H1 (cell line): ENCODE measurements around the gene TUBA3D. TPM values are rescaled to one million over a fixed set of nuclear protein-coding genes. Genes with fewer than 3 reads are reported as not detected.
A peak's percentile ranks its signal among the peaks of the same experiment; 100 is the strongest.
"Not testable (repeated sequence)": the region's sequence is repeated elsewhere in the genome, so short reads cannot be mapped to it uniquely, and the experiment has no call there.

Experiments used
- CTCF ChIA-PET: fragments of 300-600 bp; sonication (Branson Sonifier 250); formaldehyde crosslinking; loops from one replicate; lab custom pipeline; 2021; ENCODE audit not compliant: partially characterized antibody; lab: Charles Lee
- POLR2A ChIA-PET: fragments of 300-600 bp; sonication (Branson Sonifier 250); formaldehyde crosslinking; loops from one replicate; lab custom pipeline; 2021; ENCODE audit warnings: inconsistent platforms; ENCODE audit not compliant: partially characterized antibody; lab: Charles Lee
- DNase-seq, 2 experiments: peaks; one replicate each; pipeline versions ENCODE4 v3.0.0 to v3.0.0-alpha.2; 2010 to 2022; ENCODE audit warnings: low spot score in 2 of 2, low read depth in 1 of 2, mixed read lengths in 1 of 2
- FAIRE-seq: peaks from 2 replicates; lab custom pipeline; 2011; peaks lifted over from hg19 to GRCh38; lab: Jason Lieb, UNC
- H2AFZ ChIP-seq: 2 replicates; pipeline ENCODE4 v1.8.1; 2012; ENCODE audit warnings: low read length, inconsistent platforms
- H2AK5ac ChIP-seq: 2 replicates; pipeline ENCODE4 v1.6.1; 2013; ENCODE audit warnings: low read depth, low read length
- H2BK120ac ChIP-seq: replicated peaks from 2 replicates; pipeline ENCODE3; 2013; ENCODE audit warnings: low read depth, low read length, inconsistent platforms
- H2BK12ac ChIP-seq: 2 replicates; pipeline ENCODE4 v1.6.1; 2013; ENCODE audit warnings: low read depth, low read length
- H2BK15ac ChIP-seq: 2 replicates; pipeline ENCODE4 v1.6.1; 2013; ENCODE audit warnings: low read length
- H2BK20ac ChIP-seq: 2 replicates; pipeline ENCODE4 v1.6.1; 2013; ENCODE audit warnings: low read length
- H2BK5ac ChIP-seq: 2 replicates; pipeline ENCODE4 v1.6.1; 2013; ENCODE audit warnings: low read depth, low read length
- H3K14ac ChIP-seq: 2 replicates; pipeline ENCODE4 v1.6.1; 2013; ENCODE audit warnings: inconsistent platforms; ENCODE audit not compliant: insufficient read length
- H3K18ac ChIP-seq: 2 replicates; pipeline ENCODE4 v1.6.1; 2013; ENCODE audit warnings: low read length; ENCODE audit errors: extremely low read depth
- H3K23ac ChIP-seq: 2 replicates; pipeline ENCODE4 v1.6.1; 2013; ENCODE audit warnings: inconsistent platforms; ENCODE audit not compliant: insufficient read length
- H3K23me2 ChIP-seq: 2 replicates; pipeline ENCODE4 v1.6.1; 2013; ENCODE audit warnings: low read depth, low read length
- H3K27ac ChIP-seq: 2 replicates; pipeline ENCODE4 v1.6.1; 2011; ENCODE audit warnings: low read depth, low read length, inconsistent platforms
- H3K27me3 ChIP-seq, 4 experiments: replicated peaks in 1 of 4; 1 replicate in 1 of 4; 2 replicates in 3 of 4; pipeline versions ENCODE4 v1.6.1 to v1.8.1; 2011 to 2013; ENCODE audit warnings: low read length in 3 of 4, mild to moderate bottlenecking in 3 of 4, inconsistent platforms in 2 of 4, mixed read lengths in 2 of 4, moderate library complexity in 1 of 4; ENCODE audit not compliant: control insufficient read depth in 3 of 4, insufficient read depth in 3 of 4; ENCODE audit errors: extremely low read depth in 1 of 4
- H3K36me3 ChIP-seq, 4 experiments: 2 replicates each; pipeline versions ENCODE4 v1.6.1 to v1.8.1; 2011 to 2013; ENCODE audit warnings: mild to moderate bottlenecking in 4 of 4, low read length in 3 of 4, moderate library complexity in 2 of 4, control low read depth in 1 of 4, inconsistent platforms in 1 of 4; ENCODE audit not compliant: insufficient read depth in 4 of 4, control insufficient read depth in 2 of 4
- H3K4ac ChIP-seq: replicated peaks from 2 replicates; pipeline ENCODE3; 2013; ENCODE audit warnings: low read length, low read depth, mixed read lengths, inconsistent platforms; ENCODE audit not compliant: insufficient read length
- H3K4me1 ChIP-seq, 4 experiments: replicated peaks in 1 of 4; 1 replicate in 1 of 4; 2 replicates in 3 of 4; pipeline versions ENCODE4 v1.6.1 to v1.8.1; 2011 to 2013; ENCODE audit warnings: low read length in 3 of 4, inconsistent platforms in 2 of 4, mixed read lengths in 1 of 4; ENCODE audit not compliant: insufficient read depth in 4 of 4, control insufficient read depth in 3 of 4
- H3K4me2 ChIP-seq, 2 experiments: 2 replicates each; pipeline versions ENCODE4 v1.6.1 to v1.8.1; 2011 to 2013; ENCODE audit warnings: low read depth in 2 of 2, low read length in 2 of 2, control low read depth in 1 of 2, inconsistent platforms in 1 of 2, mild to moderate bottlenecking in 1 of 2; ENCODE audit not compliant: insufficient read depth in 1 of 2
- H3K4me3 ChIP-seq, 4 experiments: fragments of 200-600, 300-600 bp in 1 of 4; sonication (generic), shearing (Covaris generic), sonication (Bioruptor Twin) in 1 of 4; 2 replicates each; pipeline versions ENCODE4 v1.5.1 to v1.8.1; 2011 to 2016; ENCODE audit warnings: low read length in 4 of 4, low read depth in 3 of 4, control low read depth in 2 of 4, inconsistent platforms in 2 of 4, mild to moderate bottlenecking in 2 of 4, mixed read lengths in 1 of 4, moderate library complexity in 1 of 4; ENCODE audit not compliant: insufficient read depth in 2 of 4; ENCODE audit errors: extremely low read depth in 1 of 4
- H3K56ac ChIP-seq: replicated peaks from 2 replicates; pipeline ENCODE3; 2013; ENCODE audit warnings: low read depth, mild to moderate bottlenecking, mixed read lengths, low read length, inconsistent platforms; ENCODE audit not compliant: insufficient read length
- H3K79me1 ChIP-seq: 2 replicates; pipeline ENCODE4 v1.6.1; 2013; ENCODE audit warnings: low read depth, low read length, control low read depth
- H3K79me2 ChIP-seq, 2 experiments: 2 replicates each; pipeline versions ENCODE4 v1.6.1 to v1.8.1; 2012 to 2013; ENCODE audit warnings: low read length in 2 of 2, mild to moderate bottlenecking in 2 of 2, inconsistent platforms in 1 of 2; ENCODE audit not compliant: insufficient read depth in 2 of 2, control insufficient read depth in 1 of 2
- H3K9ac ChIP-seq, 4 experiments: replicated peaks in 1 of 4; 1 replicate in 1 of 4; 2 replicates in 3 of 4; pipeline versions ENCODE4 v1.6.1 to v1.8.1; 2011 to 2013; ENCODE audit warnings: low read depth in 3 of 4, low read length in 3 of 4, control low read depth in 2 of 4, mild to moderate bottlenecking in 2 of 4, moderate library complexity in 2 of 4, inconsistent platforms in 1 of 4; ENCODE audit errors: extremely low read depth in 1 of 4
- H3K9me3 ChIP-seq, 2 experiments: 2 replicates each; pipeline versions ENCODE4 v1.6.1 to v1.8.1; 2012 to 2013; ENCODE audit warnings: mild to moderate bottlenecking in 2 of 2, moderate library complexity in 2 of 2, control low read depth in 1 of 2, inconsistent platforms in 1 of 2, low read depth in 1 of 2, low read length in 1 of 2, mixed read lengths in 1 of 2; ENCODE audit not compliant: insufficient read depth in 2 of 2
- H4K20me1 ChIP-seq, 2 experiments: replicated peaks in 1 of 2; 2 replicates each; pipeline versions ENCODE3 to v1.8.1; 2011 to 2013; ENCODE audit warnings: inconsistent platforms in 2 of 2, low read length in 2 of 2, mild to moderate bottlenecking in 1 of 2; ENCODE audit not compliant: insufficient read depth in 2 of 2, control insufficient read depth in 1 of 2
- H4K5ac ChIP-seq: 2 replicates; pipeline ENCODE4 v1.6.1; 2013; ENCODE audit warnings: low read length, low read depth, mixed read lengths, inconsistent platforms; ENCODE audit not compliant: insufficient read length
- H4K8ac ChIP-seq: 2 replicates; pipeline ENCODE4 v1.8.0; 2013; ENCODE audit warnings: mild to moderate bottlenecking, moderate library complexity, low read length, inconsistent platforms; ENCODE audit not compliant: insufficient read depth; ENCODE audit errors: extremely low read depth
- H4K91ac ChIP-seq: replicated peaks from 2 replicates; pipeline ENCODE3; 2013; ENCODE audit warnings: low read length, mixed read lengths, inconsistent platforms; ENCODE audit not compliant: insufficient read length
- CTCF ChIP-seq, 3 experiments: IDR thresholded peaks; 1 replicate in 2 of 3; 2 replicates in 1 of 3; pipeline versions ENCODE4 v1.5.1 to v1.6.1; 2011; ENCODE audit warnings: low read length in 3 of 3, mild to moderate bottlenecking in 3 of 3, inconsistent platforms in 2 of 3, low read depth in 1 of 3, moderate library complexity in 1 of 3; ENCODE audit not compliant: insufficient read depth in 1 of 3; ENCODE audit errors: control extremely low read depth in 1 of 3
- RAD21 ChIP-seq, 2 experiments: IDR thresholded peaks in 1 of 2; conservative IDR thresholded peaks in 1 of 2; 2 replicates each; pipeline ENCODE4 v1.6.1; 2011; ENCODE audit warnings: low read depth in 2 of 2, low read length in 2 of 2, improper control_type of control experiment in 1 of 2, inconsistent platforms in 1 of 2, mild to moderate bottlenecking in 1 of 2, moderate library complexity in 1 of 2
- WGBS, 2 experiments: shearing (Covaris generic) in 1 of 2; methylation state at CpG; one replicate each; pipeline versions ENCODE4 v1.1.6 to v1.1.7; 2013 to 2015; ENCODE audit warnings: low lambda C conversion rate in 2 of 2, mixed read lengths in 2 of 2, inconsistent platforms in 1 of 2, low coverage in 1 of 2, missing lambda C conversion rate in 1 of 2; ENCODE audit not compliant: insufficient replicate concordance in 2 of 2, insufficient coverage in 1 of 2, insufficient read length in 1 of 2; ENCODE audit errors: extremely low coverage in 1 of 2, missing lambda C conversion rate in 1 of 2; 5-methylcytosine and 5-hydroxymethylcytosine counted together
- polyA plus RNA-seq, 7 experiments: library from polyadenylated mRNA; depleted of rRNA in 3 of 7; stranded (reverse) in 5 of 7; unstranded in 2 of 7; fragments of >200 nt in 5 of 7; fragments of 200-250 nt in 2 of 7; gene quantifications; 1 replicate in 5 of 7; 2 replicates in 1 of 7; 4 replicates in 1 of 7; pipeline versions ENCODE4 v1.2.1 to v1.2.3, GENCODE V29; 2011 to 2013; ENCODE audit warnings: missing spikeins in 2 of 7, mixed read lengths in 2 of 7
- total RNA-seq: library from RNA; stranded (reverse); fragmentation: NEBNext Ultra II Directional; extraction: Animal tissue kit (Norgen Biotek cat#: 25700); gene quantifications from 2 replicates; pipeline ENCODE4 v1.2.1, GENCODE V29; 2021

TUBA3D gene
- total and polyA plus RNA-seq, 2 of the 8 experiments (the other 6 are each of a cell fraction or from before 2014, with no cell fraction given), result 0.15 TPM; not detected in 1

- CTCF ChIA-PET, result interaction anchor here (1.0 to 1.1 kb wide), 2 partner anchors 10 to 363 kb away, joined by 5 read pairs; no protein-coding TSS in a partner anchor
- not testable (repeated sequence) for FAIRE-seq
Measured at GRCh38 chr2:131516621-131517020, 40.7 kb downstream of the TUBA3D start.

More at GRCh38 chr2:131516621-131517020, 40.7 kb downstream of the TUBA3D start:
- H3K4me1 ChIP-seq, H3K14ac ChIP-seq, H2BK12ac ChIP-seq, H3K4me3 ChIP-seq, H3K79me1 ChIP-seq, H3K23ac ChIP-seq, H3K9ac ChIP-seq, H3K4me2 ChIP-seq, H2AFZ ChIP-seq, H3K23me2 ChIP-seq, POLR2A ChIA-PET, H3K79me2 ChIP-seq, H3K9me3 ChIP-seq, H2BK5ac ChIP-seq, H3K27ac ChIP-seq, H2BK20ac ChIP-seq, H4K91ac ChIP-seq, H4K5ac ChIP-seq, H2BK15ac ChIP-seq, H3K56ac ChIP-seq, H4K20me1 ChIP-seq, H2AK5ac ChIP-seq, H3K18ac ChIP-seq, H3K27me3 ChIP-seq, H4K8ac ChIP-seq, H3K4ac ChIP-seq, H2BK120ac ChIP-seq: not testable (repeated sequence)
- 95% methylated on average over 7 of the region's 11 CpGs; no CpG with 5 or more reads in 1 of the 2 experiments for WGBS, 2 experiments
- TF ChIP-seq RAD21 (IDR thresholded peaks at IDR 0.05 in 1 of 2, conservative IDR thresholded peaks at IDR 0.05 in 1 of 2; ENCODE audit: low read depth in 2 of 2, low read length in 2 of 2), result peak; percentile 47 to 54
- TF ChIP-seq CTCF (IDR thresholded peaks at IDR 0.05; ENCODE audit: control extremely low read depth in 1 of 3, insufficient read depth in 1 of 3, low read depth in 1 of 3, low read length in 3 of 3), result peak; percentile 53 to 56 (median 55)
- H3K36me3 ChIP-seq, result peaks cover 2 to 39% (median 12%) of the 10 kb centered on the region in 4 experiments; a peak in 6 of 8 replicates
- DNase-seq, result peak in 1 of 2 experiments; percentile 75
